Endometrial microvascular endothelial cells (primary cell): ENCODE data around the gene RPL39L. TPM values are rescaled to one million over a fixed set of nuclear protein-coding genes. Genes with fewer than 3 reads are reported as not detected.

Source experiments
- in situ Hi-C: cut with HindIII; loops from 2 replicates; pipeline ENCODE4 v1.10.0; 2017; ENCODE audit warnings: low sequenced_read_pairs, low pct_unique_long_range_greater_than_20kb; ENCODE audit errors: inconsistent ontology term
- total RNA-seq: library from RNA; depleted of rRNA; stranded (reverse); fragments of >200 nt; gene quantifications from one replicate; pipeline ENCODE4 v1.2.3, GENCODE V29; 2015; ENCODE audit errors: inconsistent ontology term

RPL39L gene
- total RNA-seq, 1 donor from 2014 or later = 16.3 TPM

- in situ Hi-C loops = no loop called here
Measured at GRCh38 chr3:187104342-187104741, 35.0 kb downstream of the RPL39L start.

- in situ Hi-C loops = no loop called here
Measured at GRCh38 chr3:187103251-187103650, 36.0 kb downstream of the RPL39L start.

GRCh38 chr3:187102073-187102634 is 37.1 kb downstream of the RPL39L start:
- in situ Hi-C loops = no loop called here

- in situ Hi-C loops = no loop called here
Measured at GRCh38 chr3:187101184-187102072, 37.9 kb downstream of the RPL39L start.

- in situ Hi-C loops = no loop called here
Measured at GRCh38 chr3:187098923-187099512, 40.3 kb downstream of the RPL39L start.

- in situ Hi-C loops = no loop called here
Measured at GRCh38 chr3:187093320-187093719, 46.0 kb downstream of the RPL39L start.

GRCh38 chr3:187088701-187089100 is 50.6 kb downstream of the RPL39L start:
- in situ Hi-C loops = no loop called here

- in situ Hi-C loops = no loop called here
Measured at GRCh38 chr3:187086831-187087230, 52.5 kb downstream of the RPL39L start.

- in situ Hi-C loops = no loop called here
Measured at GRCh38 chr3:187085933-187086332, 53.4 kb downstream of the RPL39L start.

GRCh38 chr3:187085021-187085666 is 54.2 kb downstream of the RPL39L start:
- in situ Hi-C loops = no loop called here

- in situ Hi-C loops = no loop called here
Measured at GRCh38 chr3:187084580-187084979, 54.7 kb downstream of the RPL39L start.

- in situ Hi-C loops = no loop called here
Measured at GRCh38 chr3:187084126-187084525, 55.2 kb downstream of the RPL39L start.

GRCh38 chr3:187082758-187083375 is 56.4 kb downstream of the RPL39L start:
- in situ Hi-C loops = no loop called here

- in situ Hi-C loops = no loop called here
Measured at GRCh38 chr3:187080799-187081450, 58.4 kb downstream of the RPL39L start.

GRCh38 chr3:187079090-187080022 is 59.9 kb downstream of the RPL39L start:
- in situ Hi-C loops = no loop called here

- in situ Hi-C loops = no loop called here
Measured at GRCh38 chr3:187077537-187077936, 61.8 kb downstream of the RPL39L start.

- in situ Hi-C loops = no loop called here
Measured at GRCh38 chr3:187077085-187077484, 62.2 kb downstream of the RPL39L start.

GRCh38 chr3:187076297-187076696 is 63.0 kb downstream of the RPL39L start:
- in situ Hi-C loops = no loop called here
